BJ (cell line): ENCODE results near the gene NOX3. TPM values are rescaled to one million over a fixed set of nuclear protein-coding genes. Genes with fewer than 3 reads are reported as not detected.

Experiments used
- CTCF ChIA-PET: fragments of 350-600 bp; formaldehyde crosslinking; extraction: SDS; loops from one replicate; lab custom pipeline; 2021; ENCODE audit warnings: antibody characterized with exemption, inconsistent platforms; lab: Yijun Ruan, JAX
- POLR2A ChIA-PET: fragments of 300-600 bp; sonication (Branson Sonifier 250); formaldehyde crosslinking; extraction: SDS; loops from one replicate; lab custom pipeline; 2021; ENCODE audit warnings: antibody characterized with exemption; lab: Charles Lee
- DNase-seq: peaks from one replicate; pipeline ENCODE4 v3.0.0-alpha.2; 2011; ENCODE audit warnings: low read depth
- H3K27me3 ChIP-seq: 2 replicates; pipeline ENCODE4 v1.6.0; 2011; ENCODE audit warnings: low read length; ENCODE audit not compliant: control insufficient read depth, insufficient read depth
- H3K36me3 ChIP-seq: 2 replicates; pipeline ENCODE4 v1.5.1; 2011; ENCODE audit warnings: low read length; ENCODE audit not compliant: control insufficient read depth, insufficient read depth
- H3K4me3 ChIP-seq: 2 replicates; pipeline ENCODE4 v1.5.1; 2011; ENCODE audit warnings: low read depth, mild to moderate bottlenecking, control low read depth, low read length
- polyA plus RNA-seq: library from polyadenylated mRNA; depleted of rRNA; stranded (reverse); fragments of >200 nt; gene quantifications from 2 replicates; pipeline ENCODE4 v1.2.3, GENCODE V29; 2011
- TF ChIP-seq, protein P1 (sequence below): IDR thresholded peaks from 2 replicates; pipeline ENCODE4 v1.5.1; 2011; ENCODE audit warnings: low read depth, mild to moderate bottlenecking, control low read depth, inconsistent platforms, low read length, moderate library complexity; ENCODE audit not compliant: insufficient read depth

Gene NOX3
- polyA plus RNA-seq, 1 experiment = not detected

DNA sequence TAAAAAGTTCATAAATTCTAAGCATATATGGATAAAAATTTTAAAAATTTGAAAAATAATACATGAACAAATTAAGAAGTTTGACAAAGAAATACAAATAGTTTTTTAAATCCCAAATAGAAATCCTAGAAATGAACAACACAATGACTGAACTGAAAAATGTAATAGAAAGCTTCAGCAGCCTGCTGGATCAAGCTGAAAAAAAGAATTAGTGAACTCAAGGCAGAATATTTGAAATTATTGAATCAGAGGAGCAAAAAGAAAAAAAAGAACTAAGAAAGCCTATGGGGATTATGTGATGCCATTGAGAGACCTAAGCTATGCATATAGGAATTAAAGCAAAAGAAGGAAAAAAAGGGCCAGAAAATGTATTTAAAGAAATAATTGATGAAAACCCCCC is 101.5 kb downstream of the NOX3 start:
- Histone ChIP-seq H3K4me3 (no peak overlapping the region), H3K27me3 (no peaks in the 10 kb centered on the region), H3K36me3 (no peaks in the 10 kb centered on the region)
- ChIA-PET CTCF (interaction anchor here (1.5 kb wide), 1 partner anchor 14 kb away, joined by 3 read pairs; no protein-coding TSS in a partner anchor), POLR2A (no interaction called here)
- DNase-seq = no peak
- TF ChIP-seq, protein P1, sequence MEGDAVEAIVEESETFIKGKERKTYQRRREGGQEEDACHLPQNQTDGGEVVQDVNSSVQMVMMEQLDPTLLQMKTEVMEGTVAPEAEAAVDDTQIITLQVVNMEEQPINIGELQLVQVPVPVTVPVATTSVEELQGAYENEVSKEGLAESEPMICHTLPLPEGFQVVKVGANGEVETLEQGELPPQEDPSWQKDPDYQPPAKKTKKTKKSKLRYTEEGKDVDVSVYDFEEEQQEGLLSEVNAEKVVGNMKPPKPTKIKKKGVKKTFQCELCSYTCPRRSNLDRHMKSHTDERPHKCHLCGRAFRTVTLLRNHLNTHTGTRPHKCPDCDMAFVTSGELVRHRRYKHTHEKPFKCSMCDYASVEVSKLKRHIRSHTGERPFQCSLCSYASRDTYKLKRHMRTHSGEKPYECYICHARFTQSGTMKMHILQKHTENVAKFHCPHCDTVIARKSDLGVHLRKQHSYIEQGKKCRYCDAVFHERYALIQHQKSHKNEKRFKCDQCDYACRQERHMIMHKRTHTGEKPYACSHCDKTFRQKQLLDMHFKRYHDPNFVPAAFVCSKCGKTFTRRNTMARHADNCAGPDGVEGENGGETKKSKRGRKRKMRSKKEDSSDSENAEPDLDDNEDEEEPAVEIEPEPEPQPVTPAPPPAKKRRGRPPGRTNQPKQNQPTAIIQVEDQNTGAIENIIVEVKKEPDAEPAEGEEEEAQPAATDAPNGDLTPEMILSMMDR = no peak

DNA sequence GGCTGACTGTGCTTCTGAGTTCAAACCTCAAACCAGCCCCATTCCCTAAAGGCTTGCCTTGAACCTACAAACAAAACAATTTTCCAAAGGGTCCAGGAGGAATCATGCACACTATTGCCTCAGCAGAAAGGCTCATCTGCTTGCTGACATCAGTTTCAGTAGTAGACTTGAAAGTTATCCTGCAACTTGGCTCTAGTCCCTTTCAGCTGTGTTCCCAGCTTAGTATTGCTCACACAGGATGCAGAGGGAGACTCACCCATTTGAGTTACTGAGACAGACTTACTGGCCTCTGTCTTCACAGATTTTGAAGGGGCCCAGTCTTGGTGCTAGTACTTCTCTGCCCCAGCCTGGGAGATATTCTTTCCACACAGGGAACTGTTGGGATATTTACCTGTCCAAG is 102.8 kb downstream of the NOX3 start:
- no peak for DNase-seq
- TF ChIP-seq, protein P1 = no peak
- ChIA-PET CTCF (interaction anchor here (1.3 kb wide), 1 partner anchor 21 kb away, joined by 3 read pairs; no protein-coding TSS in a partner anchor), POLR2A (no interaction called here)
- no peaks in the 10 kb centered on the region for H3K27me3 ChIP-seq
- H3K4me3 ChIP-seq = no peak overlapping the region
- H3K36me3 ChIP-seq = no peaks in the 10 kb centered on the region

- CTCF ChIA-PET = interaction anchor here (1.3 kb wide), 1 partner anchor 20 kb away, joined by 3 read pairs; no protein-coding TSS in a partner anchor
- Histone ChIP-seq H3K27me3 (no peaks in the 10 kb centered on the region), H3K36me3 (no peaks in the 10 kb centered on the region), H3K4me3 (no peak overlapping the region)
- POLR2A ChIA-PET = no interaction called here
- DNase-seq = no peak
- TF ChIP-seq, protein P1 = no peak
Measured at GRCh38 chr6:155352130-155352420, 103.6 kb downstream of the NOX3 start.

GRCh38 chr6:155351273-155352129 is 104.1 kb downstream of the NOX3 start:
- TF ChIP-seq, protein P1 = no peak
- H3K36me3 ChIP-seq = no peaks in the 10 kb centered on the region
- POLR2A ChIA-PET = no interaction called here
- CTCF ChIA-PET = interaction anchor here (1.3 kb wide), 1 partner anchor 20 kb away, joined by 3 read pairs; no protein-coding TSS in a partner anchor
- no peak overlapping the region for H3K4me3 ChIP-seq
- H3K27me3 ChIP-seq = no peaks in the 10 kb centered on the region
- no peak for DNase-seq

GRCh38 chr6:155349956-155350355 is 105.7 kb downstream of the NOX3 start:
- POLR2A ChIA-PET = no interaction called here

More at GRCh38 chr6:155349956-155350355, 105.7 kb downstream of the NOX3 start:
- no peaks in the 10 kb centered on the region for H3K27me3 ChIP-seq
- TF ChIP-seq, protein P1 = no peak
- no peaks in the 10 kb centered on the region for H3K36me3 ChIP-seq
- CTCF ChIA-PET = interaction anchor here (0.5 to 1.7 kb wide), 3 partner anchors 9 to 68 kb away, joined by 3 to 7 read pairs (median 4); no protein-coding TSS in a partner anchor
- H3K4me3 ChIP-seq = no peak overlapping the region
- no peak for DNase-seq
